Fibroblast of lung (primary cell): Measurements from ENCODE around the gene UPK1A.

ENCODE experiments used
- EZH2 ChIP-seq: IDR thresholded peaks from 2 replicates; pipeline ENCODE4 v1.5.1; 2012; ENCODE audit warnings: low read length, control low read depth, mild to moderate bottlenecking; ENCODE audit errors: missing control alignments
- TF ChIP-seq, protein P1 (sequence below), 2 donors: IDR thresholded peaks in 1 of 2; conservative IDR thresholded peaks in 1 of 2; 1 replicate in 1 of 2; 2 replicates in 1 of 2; pipeline ENCODE4 v1.5.1; 2011 to 2012; ENCODE audit warnings: low read length in 2 of 2, control low read depth in 1 of 2, inconsistent platforms in 1 of 2, low read depth in 1 of 2, mild to moderate bottlenecking in 1 of 2

GRCh38 chr19:35704218-35704617 lies 37.9 kb downstream of the UPK1A start, which contains the start of gene ZBTB32:
- TF ChIP-seq, protein P1, sequence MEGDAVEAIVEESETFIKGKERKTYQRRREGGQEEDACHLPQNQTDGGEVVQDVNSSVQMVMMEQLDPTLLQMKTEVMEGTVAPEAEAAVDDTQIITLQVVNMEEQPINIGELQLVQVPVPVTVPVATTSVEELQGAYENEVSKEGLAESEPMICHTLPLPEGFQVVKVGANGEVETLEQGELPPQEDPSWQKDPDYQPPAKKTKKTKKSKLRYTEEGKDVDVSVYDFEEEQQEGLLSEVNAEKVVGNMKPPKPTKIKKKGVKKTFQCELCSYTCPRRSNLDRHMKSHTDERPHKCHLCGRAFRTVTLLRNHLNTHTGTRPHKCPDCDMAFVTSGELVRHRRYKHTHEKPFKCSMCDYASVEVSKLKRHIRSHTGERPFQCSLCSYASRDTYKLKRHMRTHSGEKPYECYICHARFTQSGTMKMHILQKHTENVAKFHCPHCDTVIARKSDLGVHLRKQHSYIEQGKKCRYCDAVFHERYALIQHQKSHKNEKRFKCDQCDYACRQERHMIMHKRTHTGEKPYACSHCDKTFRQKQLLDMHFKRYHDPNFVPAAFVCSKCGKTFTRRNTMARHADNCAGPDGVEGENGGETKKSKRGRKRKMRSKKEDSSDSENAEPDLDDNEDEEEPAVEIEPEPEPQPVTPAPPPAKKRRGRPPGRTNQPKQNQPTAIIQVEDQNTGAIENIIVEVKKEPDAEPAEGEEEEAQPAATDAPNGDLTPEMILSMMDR (conservative IDR thresholded peaks at IDR 0.05 in 1 of 2, IDR thresholded peaks at IDR 0.05 in 1 of 2; ENCODE audit: low read depth in 1 of 2, low read length in 2 of 2) = no peak
- no peak for TF ChIP-seq EZH2
